ENCODE results near the gene TESK1.
"Not testable (repeated sequence)": the region's sequence is repeated elsewhere in the genome, so short reads cannot be mapped to it uniquely, and the experiment has no call there.

TESK1 gene

GRCh38 chr9:35615981-35616680 is 11.1 kb downstream of the TESK1 start:
- no peak for DNase-seq (ENCODE audit: low spot score)

- DNase-seq (ENCODE audit: low spot score), result peak; percentile 66
Measured at GRCh38 chr9:35616681-35617459, 11.8 kb downstream of the TESK1 start.

- no peak for DNase-seq (ENCODE audit: low spot score)
Measured at GRCh38 chr9:35617548-35617947, 12.5 kb downstream of the TESK1 start.

- DNase-seq (ENCODE audit: low spot score), result no peak
Measured at GRCh38 chr9:35618325-35618727, 13.3 kb downstream of the TESK1 start, which contains the start of gene CD72. Gene CD72, minus strand, starts transcription at chr9:35618413. Its CDS starts 110 bp downstream, at chr9:35618303.

GRCh38 chr9:35618854-35619799 is 14.1 kb downstream of the TESK1 start:
- DNase-seq (ENCODE audit: low spot score), result peak; percentile 35

- no peak for DNase-seq (ENCODE audit: low spot score)
Measured at GRCh38 chr9:35619800-35620158, 14.7 kb downstream of the TESK1 start.

- DNase-seq (ENCODE audit: low spot score), result no peak
Measured at GRCh38 chr9:35627575-35627974, 22.5 kb downstream of the TESK1 start.

- no peak for DNase-seq (ENCODE audit: low spot score)
Measured at GRCh38 chr9:35628389-35628991, 23.4 kb downstream of the TESK1 start.

GRCh38 chr9:35629597-35629996 is 24.5 kb downstream of the TESK1 start:
- no peak for DNase-seq (ENCODE audit: low spot score)

- no peak for DNase-seq (ENCODE audit: low spot score)
Measured at GRCh38 chr9:35635730-35636129, 30.7 kb downstream of the TESK1 start.

- DNase-seq (ENCODE audit: low spot score), result no peak
Measured at GRCh38 chr9:35636135-35636876, 31.2 kb downstream of the TESK1 start.

- not testable (repeated sequence) for DNase-seq (ENCODE audit: low spot score)
Measured at GRCh38 chr9:35636877-35637246, 31.8 kb downstream of the TESK1 start.

- DNase-seq (ENCODE audit: low spot score), result not testable (repeated sequence)
Measured at GRCh38 chr9:35637427-35637955, 32.4 kb downstream of the TESK1 start.

- peak; percentile 45 for DNase-seq (ENCODE audit: low spot score)
Measured at GRCh38 chr9:35638751-35639150, 33.7 kb downstream of the TESK1 start.

GRCh38 chr9:35639225-35639624 is 34.2 kb downstream of the TESK1 start:
- not testable (repeated sequence) for DNase-seq (ENCODE audit: low spot score)

GRCh38 chr9:35639631-35640030 is 34.6 kb downstream of the TESK1 start:
- DNase-seq (ENCODE audit: low spot score), result no peak

- not testable (repeated sequence) for DNase-seq (ENCODE audit: low spot score)
Measured at GRCh38 chr9:35640431-35640830, 35.4 kb downstream of the TESK1 start.

GRCh38 chr9:35641478-35641877 is 36.4 kb downstream of the TESK1 start:
- not testable (repeated sequence) for DNase-seq (ENCODE audit: low spot score)

GRCh38 chr9:35643046-35643445 is 38.0 kb downstream of the TESK1 start:
- no peak for DNase-seq (ENCODE audit: low spot score)

GRCh38 chr9:35645736-35646135 is 40.7 kb downstream of the TESK1 start:
- DNase-seq (ENCODE audit: low spot score), result not testable (repeated sequence)

GRCh38 chr9:35646153-35646532 is 41.1 kb downstream of the TESK1 start:
- DNase-seq (ENCODE audit: low spot score), result no peak
